HL-60/S4 treated with phorbol 12-myristate 13-acetate at 8.2 ng/mL for 4 days and 3 days (cell line): ENCODE data around the gene BTRC.
"Not testable (repeated sequence)": the region's sequence is repeated elsewhere in the genome, so short reads cannot be mapped to it uniquely, and the experiment has no call there.

Experiments used
- in situ Hi-C: fragments of 300-500 bp; cut with MboI; formaldehyde crosslinking; loops from 2 replicates; pipeline ENCODE4 v1.15.0; 2022; ENCODE audit warnings: low sequenced_read_pairs

BTRC gene

DNA sequence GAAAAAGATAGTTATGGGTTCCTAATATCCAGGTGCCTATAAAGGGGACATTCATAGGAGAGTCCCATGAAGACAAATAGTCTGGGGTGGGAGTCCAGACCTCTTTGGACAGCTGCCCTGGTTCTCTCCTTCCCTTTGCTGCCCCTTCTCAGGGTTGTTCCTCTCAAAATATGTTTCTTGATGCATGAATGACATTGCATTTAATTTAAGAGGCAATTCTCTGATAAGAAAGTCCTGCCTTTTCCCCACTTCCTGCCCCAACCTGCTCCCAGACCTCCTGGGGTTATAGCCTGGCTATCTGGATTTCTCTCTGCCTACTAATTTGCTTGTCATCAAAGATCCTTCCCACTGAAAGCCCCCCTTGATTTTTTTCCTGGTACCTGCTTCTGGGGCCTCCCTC is 12.5 kb upstream of the BTRC start:
- in situ Hi-C loops: no loop called here

DNA sequence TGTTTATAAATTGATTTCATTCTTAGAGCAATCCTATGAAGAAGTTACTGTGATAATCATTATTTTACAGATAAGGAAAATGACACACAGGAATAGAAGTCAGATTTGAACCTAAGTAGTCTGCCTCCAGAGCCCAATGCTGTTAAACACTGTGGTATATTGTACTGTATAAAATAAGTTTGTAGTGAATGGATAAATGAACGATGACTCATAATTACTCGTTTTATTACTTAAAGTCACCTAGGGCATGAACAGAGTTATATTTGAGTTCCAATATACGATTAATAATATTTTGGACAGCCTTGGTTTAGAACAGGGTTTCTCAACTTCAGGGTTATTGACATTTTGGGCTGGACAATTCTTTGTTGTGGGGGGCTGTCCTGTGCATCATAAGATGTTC is 7.8 kb upstream of the BTRC start:
- in situ Hi-C loops: no loop called here

DNA sequence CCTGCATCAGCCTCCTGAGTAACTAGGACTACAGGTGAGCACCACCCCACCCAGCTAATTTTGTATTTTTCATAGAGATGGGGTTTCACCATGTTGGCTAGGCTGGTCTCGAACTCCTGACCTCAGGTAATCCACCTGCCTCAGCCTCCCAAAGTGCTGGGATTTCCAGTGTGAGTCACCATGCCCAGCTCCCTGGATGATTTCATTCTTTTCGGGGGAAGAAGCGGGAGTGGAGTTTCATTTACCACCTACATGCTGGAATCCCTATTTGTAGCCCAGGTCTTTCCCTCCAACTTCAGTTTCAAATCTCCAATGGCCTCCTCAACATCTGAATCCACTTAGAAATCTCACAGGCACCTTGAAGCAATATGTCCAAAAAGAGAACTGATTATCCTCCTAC is 2.9 kb upstream of the BTRC start:
- in situ Hi-C loops: no loop called here

GRCh38 chr10:101351477-101351876 is 2.5 kb upstream of the BTRC start:
- in situ Hi-C loops: no loop called here

DNA sequence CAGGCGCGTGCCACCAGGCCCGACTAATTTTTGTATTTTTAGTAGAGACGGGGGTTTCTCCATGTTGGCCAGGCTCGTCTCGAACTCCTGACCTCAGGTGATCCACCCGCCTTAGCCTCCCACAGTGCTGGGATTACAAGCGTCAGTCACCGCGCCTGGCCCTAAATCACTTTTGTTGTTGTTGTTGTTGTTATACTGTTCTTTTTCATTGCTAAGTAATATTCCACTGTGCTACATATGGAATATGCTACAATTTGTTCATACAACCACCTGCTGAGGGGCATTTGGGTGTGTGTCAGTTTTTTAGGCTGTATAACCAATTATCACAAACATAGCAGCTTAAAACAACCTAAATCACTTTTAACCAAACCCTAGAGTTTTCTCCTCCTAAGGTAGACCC is 1.1 kb upstream of the BTRC start:
- in situ Hi-C loops: not testable (repeated sequence)

DNA sequence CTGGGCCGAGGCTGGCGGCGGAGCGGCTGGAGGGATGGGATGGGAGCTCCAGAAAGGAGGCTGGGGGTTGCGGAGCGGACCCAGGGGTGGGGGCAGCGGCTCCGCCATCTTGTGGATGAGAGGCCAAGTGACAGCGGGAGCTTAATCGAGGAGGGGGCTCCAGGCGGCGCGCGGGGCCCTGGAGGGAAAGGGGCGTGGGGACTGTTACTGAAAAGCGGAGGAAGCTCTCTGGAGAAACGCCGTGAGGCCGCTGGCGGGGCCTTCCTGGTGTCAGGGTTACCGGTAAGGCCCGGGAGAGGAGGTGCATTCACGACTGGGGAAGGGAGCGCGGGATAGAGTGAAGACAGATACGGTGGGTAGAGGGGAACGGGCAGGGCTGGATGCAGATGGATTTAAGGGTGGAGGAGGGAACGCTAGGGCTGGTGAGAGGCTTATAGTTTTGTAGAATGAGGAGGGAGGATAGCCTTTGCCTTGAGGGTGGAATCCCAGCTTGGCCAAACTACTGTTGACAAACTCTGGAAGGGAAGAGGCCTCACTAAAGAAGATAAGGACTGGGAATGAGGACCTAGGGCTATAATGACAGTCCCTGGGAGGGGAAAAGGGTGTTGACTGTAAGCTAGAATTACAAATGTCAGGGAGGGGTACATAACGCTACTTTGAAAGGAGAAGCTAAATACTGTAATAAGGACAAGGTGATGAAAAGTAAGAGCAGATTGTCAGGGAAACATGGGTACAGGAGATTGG is 535 bp downstream of the BTRC start:
- in situ Hi-C loops: no loop called here

DNA sequence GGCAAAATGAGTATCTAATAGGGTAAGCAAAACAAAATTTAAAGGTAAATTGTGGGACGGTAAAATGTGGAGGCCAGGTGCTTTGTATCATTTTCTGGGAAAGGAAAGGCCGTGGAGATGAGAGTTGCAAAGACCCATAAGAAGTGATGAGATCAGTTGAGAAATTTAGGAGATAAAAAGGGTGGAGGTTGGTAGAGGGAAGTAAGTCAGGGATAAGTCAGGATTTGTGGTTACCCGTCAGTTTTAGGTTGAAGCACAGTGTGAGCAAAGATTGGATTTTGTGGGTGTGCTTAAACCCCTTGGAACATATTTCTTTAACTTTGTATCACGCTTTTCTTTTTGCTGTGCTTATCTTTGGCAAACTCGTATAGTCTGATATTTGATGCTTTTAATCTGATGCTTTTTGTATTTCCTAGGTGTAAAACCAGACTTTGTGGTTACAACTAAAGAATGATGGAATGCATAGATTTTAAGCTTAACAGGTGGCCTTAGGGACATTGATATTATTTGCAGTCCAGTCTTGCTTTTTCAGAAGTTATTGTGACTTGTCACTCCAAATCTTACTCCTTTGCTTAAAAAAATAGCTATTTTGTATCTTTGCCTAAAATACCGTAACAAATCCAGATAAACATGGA is 1.2 kb downstream of the BTRC start:
- in situ Hi-C loops: no loop called here

GRCh38 chr10:101356132-101356531 is 2.2 kb downstream of the BTRC start:
- in situ Hi-C loops: no loop called here

DNA sequence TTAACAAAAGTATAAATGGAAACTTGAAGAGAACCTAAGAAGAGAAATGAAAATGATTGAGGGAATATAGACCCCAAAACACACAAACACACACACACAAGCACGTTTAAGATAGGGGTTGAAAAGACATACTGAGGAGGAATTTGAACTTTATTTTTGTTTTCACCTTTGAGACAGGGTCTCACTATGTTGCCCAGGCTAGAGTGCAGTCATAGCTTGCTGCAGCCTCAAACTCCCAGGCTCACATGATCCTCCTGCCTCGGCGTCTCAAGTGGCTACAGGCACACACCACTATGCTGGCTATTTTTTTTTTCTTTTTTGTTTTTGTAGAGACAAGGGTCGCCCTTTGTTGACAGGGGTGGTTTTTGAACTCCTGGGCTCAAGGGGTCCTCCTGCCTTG is 4.0 kb downstream of the BTRC start:
- in situ Hi-C loops: no loop called here

DNA sequence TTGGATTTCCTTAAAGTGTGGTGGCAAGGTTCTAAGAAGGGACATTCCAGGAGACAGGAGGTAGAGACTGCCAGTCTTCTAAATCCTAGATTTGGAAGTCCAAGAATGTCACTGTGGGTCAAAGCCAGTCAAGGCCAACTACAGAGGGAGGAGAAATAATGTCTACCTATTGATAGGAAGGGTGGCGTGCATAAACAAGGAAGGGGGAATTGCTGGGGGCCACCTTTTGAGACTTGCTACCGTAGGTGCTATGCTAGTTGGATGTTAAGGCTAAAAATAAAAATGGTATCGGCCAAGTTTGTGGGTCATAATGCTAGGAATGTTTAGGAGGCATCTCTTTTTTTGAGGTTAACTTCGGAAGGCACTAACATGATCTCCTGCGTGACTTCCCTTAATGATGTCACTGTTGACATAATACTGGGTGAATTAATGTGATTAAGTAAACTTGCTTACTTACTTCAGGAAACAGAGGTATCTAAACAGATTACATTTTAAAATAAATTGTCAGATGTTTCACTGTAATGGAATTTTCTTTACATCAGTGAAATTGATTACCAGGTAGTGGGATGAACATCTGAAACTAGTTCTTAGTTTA is 4.8 kb downstream of the BTRC start:
- in situ Hi-C loops: no loop called here

- in situ Hi-C loops: not testable (repeated sequence)
Measured at GRCh38 chr10:101360090-101360489, 6.1 kb downstream of the BTRC start.

DNA sequence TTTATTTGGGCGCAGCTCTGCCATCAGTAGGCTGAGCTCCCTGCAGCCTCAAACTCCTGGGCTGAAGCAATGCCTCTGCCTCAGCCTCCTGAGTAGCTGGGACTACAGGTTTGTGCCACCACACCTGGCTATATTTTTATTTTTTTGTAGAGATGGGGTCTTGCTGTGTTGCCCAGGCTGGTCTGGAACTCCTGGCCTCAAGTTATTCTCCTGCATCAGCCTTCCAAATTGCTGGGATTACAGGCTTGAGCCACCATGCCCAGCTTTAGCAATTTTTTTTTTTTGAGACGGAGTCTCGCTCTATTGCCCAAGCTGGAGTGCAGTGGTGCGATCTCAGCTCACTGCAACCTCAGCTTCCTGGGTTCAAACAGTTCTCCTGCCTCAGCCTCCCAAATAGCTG is 6.9 kb downstream of the BTRC start:
- in situ Hi-C loops: not testable (repeated sequence)

DNA sequence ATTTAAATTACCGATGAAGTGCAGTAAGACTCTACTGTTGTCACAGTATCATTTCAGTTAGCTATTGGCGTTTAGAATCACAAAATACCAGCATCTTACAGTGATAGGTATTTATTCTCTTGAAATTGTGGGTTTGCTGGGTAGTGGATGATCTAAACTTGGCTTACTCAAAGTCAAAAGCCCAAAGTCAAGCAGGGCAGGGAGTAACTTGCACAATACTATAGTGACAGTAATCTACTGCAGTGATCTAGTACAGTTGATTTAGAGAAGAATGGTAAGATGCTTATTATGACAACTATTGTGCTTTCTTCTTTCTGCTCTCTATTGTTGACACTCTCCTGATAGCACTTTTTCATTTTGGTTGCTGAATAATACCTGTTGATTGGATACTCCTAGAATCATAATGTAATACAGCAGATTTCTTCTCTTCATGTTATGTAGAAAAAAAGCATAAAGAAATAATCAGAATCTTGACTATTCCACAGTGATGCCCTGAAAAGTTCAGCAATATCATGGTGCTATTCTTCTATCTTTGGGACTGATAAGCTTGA is 10.0 kb downstream of the BTRC start:
- in situ Hi-C loops: no loop called here

- in situ Hi-C loops: no loop called here
Measured at GRCh38 chr10:101364721-101365120, 10.8 kb downstream of the BTRC start.

DNA sequence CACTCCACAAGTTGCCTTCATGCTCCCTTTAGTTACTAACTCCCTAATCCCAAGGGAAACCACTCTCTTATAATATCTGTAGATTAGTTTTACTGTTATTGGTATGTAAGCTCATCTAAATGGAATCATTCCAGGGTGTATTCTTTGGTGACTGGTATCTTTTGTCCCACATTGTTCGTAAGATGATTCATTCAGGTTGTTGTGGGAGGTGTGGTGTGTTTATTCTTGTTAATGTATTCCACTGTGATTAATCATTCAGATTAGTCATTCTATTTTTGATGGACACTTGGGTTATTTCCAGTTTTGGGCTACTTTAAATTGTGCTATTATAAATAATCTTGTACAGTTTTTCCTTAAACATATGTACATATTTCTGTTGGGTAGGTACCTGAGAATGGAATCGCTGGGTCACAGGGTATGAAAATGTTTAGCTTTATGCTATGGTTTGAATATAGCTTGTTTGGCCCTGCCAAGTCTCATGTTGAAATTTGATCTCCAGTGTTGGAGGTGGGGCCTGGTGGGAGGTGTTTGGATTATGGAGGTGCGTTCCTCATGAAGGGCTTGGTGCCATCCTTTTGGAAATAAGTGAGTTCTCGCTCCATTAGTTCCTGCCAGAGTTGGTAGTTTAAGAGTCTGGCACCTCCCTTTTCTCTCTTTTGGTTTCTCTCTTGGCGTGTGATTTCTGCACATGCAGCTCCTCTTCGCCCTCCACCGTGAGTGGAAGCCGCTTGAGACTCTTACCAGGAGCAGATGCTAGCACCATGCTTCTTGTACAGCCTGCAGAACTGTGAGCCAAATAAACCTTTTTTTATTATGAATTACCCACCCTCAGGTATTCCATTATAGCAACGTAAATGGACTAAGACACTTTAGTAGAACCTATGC is 13.8 kb downstream of the BTRC start:
- in situ Hi-C loops: no loop called here

DNA sequence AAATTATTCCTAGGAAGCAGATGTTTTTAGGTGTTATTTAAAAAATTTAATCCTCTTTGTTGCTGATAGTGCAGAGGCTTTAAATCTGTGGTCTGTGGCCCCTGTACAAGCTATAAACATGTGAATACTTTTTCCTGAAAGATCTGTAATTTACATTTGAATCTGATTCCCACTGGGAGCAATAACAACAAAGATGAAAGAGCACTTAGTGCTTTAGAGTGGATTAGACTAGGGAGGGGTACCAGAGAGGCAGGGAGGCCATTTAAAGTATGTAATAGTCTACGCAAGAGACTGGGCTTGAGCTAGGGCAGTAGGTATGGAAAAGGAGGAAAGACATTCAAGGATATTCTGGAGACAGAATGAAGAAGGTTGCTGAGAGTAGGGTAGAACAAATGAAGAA is 19.1 kb downstream of the BTRC start:
- in situ Hi-C loops: no loop called here

GRCh38 chr10:101373993-101374392 is 20.0 kb downstream of the BTRC start:
- in situ Hi-C loops: not testable (repeated sequence)

DNA sequence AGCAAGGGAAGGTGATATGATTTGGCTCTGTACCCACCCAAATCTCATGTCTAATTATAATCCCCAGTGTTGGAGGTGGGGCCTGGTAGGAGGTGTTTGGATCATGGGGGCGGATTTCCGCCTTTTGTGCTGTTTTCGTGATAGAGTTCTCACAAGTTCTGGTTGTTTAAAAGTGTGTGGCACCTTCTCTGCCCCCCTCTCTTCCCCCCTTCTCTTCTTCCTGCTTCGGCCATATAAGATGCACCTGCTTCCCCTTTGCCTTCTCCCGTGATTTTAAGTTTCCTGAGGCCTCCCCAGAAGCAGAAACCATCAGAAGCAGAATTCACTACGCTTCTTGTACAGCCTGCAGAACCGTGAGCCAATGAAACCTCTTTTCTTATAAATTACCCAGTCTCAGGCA is 21.1 kb downstream of the BTRC start:
- in situ Hi-C loops: no loop called here

DNA sequence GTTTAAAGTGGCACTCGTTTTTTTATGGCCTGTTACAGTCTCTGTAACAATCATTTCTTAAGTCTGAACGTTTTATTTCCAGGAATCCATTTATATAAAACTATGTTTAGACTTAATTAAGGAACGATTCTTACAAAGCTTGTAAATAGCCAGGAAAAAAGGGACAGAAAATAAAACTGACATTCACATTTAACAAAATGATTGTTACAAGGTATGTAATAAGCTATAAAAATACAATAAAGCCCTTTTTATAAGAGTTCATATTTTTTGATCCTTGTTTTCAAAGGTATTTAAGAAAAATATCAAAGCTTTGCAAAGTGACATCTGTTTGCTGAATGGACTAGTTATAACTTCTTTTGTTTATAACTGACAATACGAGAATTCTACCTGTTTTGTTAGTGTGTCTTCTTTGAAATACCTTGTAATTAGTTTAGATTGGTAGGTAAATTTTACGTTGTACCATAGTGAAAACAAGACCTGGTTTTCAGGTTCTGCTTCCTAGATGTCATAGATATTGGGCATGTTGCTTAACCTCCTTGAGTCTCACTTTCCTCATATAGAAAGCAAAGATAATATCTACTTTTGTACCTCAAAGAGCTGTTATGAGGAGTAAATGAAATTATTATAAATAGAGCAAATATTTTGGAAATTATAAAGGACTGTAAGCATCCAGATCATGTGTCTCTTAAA is 25.8 kb downstream of the BTRC start:
- in situ Hi-C loops: no loop called here

DNA sequence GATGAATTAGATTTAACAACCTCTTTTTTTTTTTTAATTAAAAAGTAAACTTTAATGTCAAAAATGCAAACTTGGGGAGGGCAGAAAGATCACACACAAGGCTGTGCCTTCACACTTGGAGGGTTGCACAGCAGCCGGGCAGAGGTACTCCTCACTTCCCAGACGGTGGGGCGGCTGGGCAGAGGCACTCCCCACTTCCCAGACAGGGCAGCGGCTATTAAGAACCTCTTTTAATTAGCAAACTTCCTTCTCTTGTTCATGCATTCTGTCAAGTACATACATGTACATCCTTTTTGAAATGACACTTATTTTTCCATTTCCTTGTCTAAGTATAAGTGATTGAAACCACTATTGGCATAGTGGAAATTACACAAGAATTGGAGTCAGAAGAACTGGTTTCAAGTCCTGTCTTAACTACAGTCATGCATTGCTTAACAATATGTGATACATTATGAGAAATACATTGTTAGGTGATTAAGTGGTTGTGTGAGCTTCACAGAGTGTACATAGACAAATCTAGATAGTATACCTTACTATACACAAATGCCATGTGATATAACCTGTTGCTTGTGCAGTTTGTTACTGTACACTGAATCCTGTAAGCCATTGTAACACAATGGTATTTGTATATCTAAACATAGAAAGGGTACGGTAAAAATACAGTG is 26.5 kb downstream of the BTRC start:
- in situ Hi-C loops: no loop called here
